Parathyroid adenoma (tissue), 2 donors: Measurements from ENCODE around the gene RPH3AL.
A peak's percentile ranks its signal among the peaks of the same experiment; 100 is the strongest.

Experiments
- H2AFZ ChIP-seq: fragments of 300-600 bp; sonication (generic); one replicate; pipeline ENCODE4 v1.7.0; 2017; ENCODE audit warnings: antibody characterized with exemption, mild to moderate bottlenecking
- H3K27ac ChIP-seq: fragments of 300-600 bp; sonication (generic); one replicate; pipeline ENCODE4 v1.7.0; 2017
- H3K27me3 ChIP-seq: fragments of 300-600 bp; sonication (generic); one replicate; pipeline ENCODE4 v1.7.0; 2017; ENCODE audit warnings: low read length; ENCODE audit not compliant: control insufficient read depth, insufficient read depth
- H3K36me3 ChIP-seq: fragments of 300-600 bp; sonication (generic); one replicate; pipeline ENCODE4 v1.7.0; 2017; ENCODE audit warnings: low read length; ENCODE audit not compliant: control insufficient read depth, insufficient read depth
- H3K4me1 ChIP-seq: fragments of 300-600 bp; sonication (generic); one replicate; pipeline ENCODE4 v1.7.0; 2017; ENCODE audit warnings: control low read depth
- H3K4me2 ChIP-seq: fragments of 300-600 bp; sonication (generic); one replicate; pipeline ENCODE4 v1.7.0; 2017; ENCODE audit warnings: low read length
- H3K4me3 ChIP-seq: fragments of 300-600 bp; sonication (generic); one replicate; pipeline ENCODE4 v1.7.0; 2017; ENCODE audit warnings: low read depth, low read length
- H3K79me2 ChIP-seq: fragments of 300-600 bp; sonication (generic); one replicate; pipeline ENCODE4 v1.7.0; 2017; ENCODE audit warnings: control low read depth
- H3K9ac ChIP-seq: fragments of 300-600 bp; sonication (generic); one replicate; pipeline ENCODE4 v1.7.0; 2017; ENCODE audit warnings: mild to moderate bottlenecking
- H3K9me3 ChIP-seq: fragments of 300-600 bp; sonication (generic); one replicate; pipeline ENCODE4 v1.7.0; 2017; ENCODE audit warnings: low read length; ENCODE audit not compliant: control insufficient read depth
- CTCF ChIP-seq: fragments of 300-600 bp; sonication (generic); IDR thresholded peaks from one replicate; pipeline ENCODE4 v1.7.0; 2017; ENCODE audit warnings: antibody characterized with exemption, mild to moderate bottlenecking
- donor health status: primary hyperparathyroidism.

RPH3AL gene

GRCh38 chr17:263773-264172 is 88.8 kb downstream of the RPH3AL start:
- no peaks in the 10 kb centered on the region for H3K4me1 ChIP-seq
- H3K27me3 ChIP-seq, result no peaks in the 10 kb centered on the region

GRCh38 chr17:263271-263670 is 89.3 kb downstream of the RPH3AL start:
- H3K36me3 ChIP-seq, result no peaks in the 10 kb centered on the region
- no peak overlapping the region for H3K4me2 ChIP-seq
- H3K27ac ChIP-seq, result no peak overlapping the region
- no peak overlapping the region for H3K9ac ChIP-seq
- no peaks in the 10 kb centered on the region for H3K27me3 ChIP-seq
- H3K9me3 ChIP-seq, result no peaks in the 10 kb centered on the region
- no peak for TF ChIP-seq CTCF
- H3K4me3 ChIP-seq, result no peak overlapping the region
- H3K4me1 ChIP-seq, result no peaks in the 10 kb centered on the region
- H2AFZ ChIP-seq, result no peak overlapping the region
- no peaks in the 10 kb centered on the region for H3K79me2 ChIP-seq

More at GRCh38 chr17:263773-264172, 88.8 kb downstream of the RPH3AL start:
- no peaks in the 10 kb centered on the region for H3K36me3 ChIP-seq
- no peak overlapping the region for H2AFZ ChIP-seq
- H3K9me3 ChIP-seq, result no peaks in the 10 kb centered on the region
- H3K9ac ChIP-seq, result no peak overlapping the region
- no peak overlapping the region for H3K4me3 ChIP-seq
- H3K79me2 ChIP-seq, result no peaks in the 10 kb centered on the region
- no peak overlapping the region for H3K4me2 ChIP-seq
- no peak overlapping the region for H3K27ac ChIP-seq
- TF ChIP-seq CTCF, result no peak

GRCh38 chr17:261635-262034 is 91.0 kb downstream of the RPH3AL start:
- Histone ChIP-seq H3K27me3 (no peaks in the 10 kb centered on the region), H2AFZ (no peak overlapping the region), H3K36me3 (no peaks in the 10 kb centered on the region), H3K27ac (peak overlapping the region; percentile 11), H3K4me3 (no peak overlapping the region), H3K9me3 (no peaks in the 10 kb centered on the region), H3K4me2 (no peak overlapping the region), H3K9ac (no peak overlapping the region), H3K4me1 (no peaks in the 10 kb centered on the region), H3K79me2 (no peaks in the 10 kb centered on the region)
- no peak for TF ChIP-seq CTCF

- Histone ChIP-seq H3K36me3 (no peaks in the 10 kb centered on the region), H3K9ac (no peak overlapping the region), H3K79me2 (no peaks in the 10 kb centered on the region), H3K4me2 (no peak overlapping the region), H3K9me3 (no peaks in the 10 kb centered on the region), H3K27ac (peak overlapping the region; percentile 11), H3K27me3 (no peaks in the 10 kb centered on the region), H2AFZ (no peak overlapping the region), H3K4me1 (no peaks in the 10 kb centered on the region), H3K4me3 (no peak overlapping the region)
- TF ChIP-seq CTCF, result no peak
These were observed 91.7 kb downstream of the RPH3AL start for GRCh38 chr17:260944-261343.

GRCh38 chr17:260031-260791 is 92.4 kb downstream of the RPH3AL start:
- Histone ChIP-seq H3K9me3 (no peaks in the 10 kb centered on the region), H3K79me2 (no peaks in the 10 kb centered on the region), H3K4me1 (no peaks in the 10 kb centered on the region), H3K27me3 (no peaks in the 10 kb centered on the region), H3K36me3 (no peaks in the 10 kb centered on the region), H2AFZ (no peak overlapping the region), H3K9ac (no peak overlapping the region), H3K4me3 (no peak overlapping the region), H3K4me2 (no peak overlapping the region), H3K27ac (no peak overlapping the region)
- TF ChIP-seq CTCF, result no peak
